Transverse colon (tissue), 4 donors: ENCODE measurements around the gene SIL1.

ENCODE experiments used
- EP300 ChIP-seq: sonication (generic); formaldehyde crosslinking; IDR thresholded peaks from one replicate; pipeline ENCODE4 v1.6.1; 2017; ENCODE audit warnings: antibody characterized with exemption, low read depth
- POLR2AphosphoS5 ChIP-seq, 3 donors: sonication (generic); formaldehyde crosslinking; IDR thresholded peaks; one replicate each; pipeline ENCODE4 v1.6.1; 2016; ENCODE audit warnings: antibody characterized with exemption in 3 of 3
- TF ChIP-seq, protein P1 (sequence below), 5 experiments: fragments of 200-600 bp in 3 of 5; fragments of 450-650 bp in 2 of 5; sonication (generic) in 3 of 5; IDR thresholded peaks; 1 replicate in 2 of 5; 2 replicates in 3 of 5; pipeline ENCODE4 v1.5.1; 2016 to 2017; ENCODE audit warnings: antibody characterized with exemption in 5 of 5, inconsistent platforms in 3 of 5, mild to moderate bottlenecking in 2 of 5, moderate library complexity in 1 of 5

GRCh38 chr5:139065306-139065705 lies 132.9 kb downstream of the SIL1 start:
- TF ChIP-seq, protein P1, sequence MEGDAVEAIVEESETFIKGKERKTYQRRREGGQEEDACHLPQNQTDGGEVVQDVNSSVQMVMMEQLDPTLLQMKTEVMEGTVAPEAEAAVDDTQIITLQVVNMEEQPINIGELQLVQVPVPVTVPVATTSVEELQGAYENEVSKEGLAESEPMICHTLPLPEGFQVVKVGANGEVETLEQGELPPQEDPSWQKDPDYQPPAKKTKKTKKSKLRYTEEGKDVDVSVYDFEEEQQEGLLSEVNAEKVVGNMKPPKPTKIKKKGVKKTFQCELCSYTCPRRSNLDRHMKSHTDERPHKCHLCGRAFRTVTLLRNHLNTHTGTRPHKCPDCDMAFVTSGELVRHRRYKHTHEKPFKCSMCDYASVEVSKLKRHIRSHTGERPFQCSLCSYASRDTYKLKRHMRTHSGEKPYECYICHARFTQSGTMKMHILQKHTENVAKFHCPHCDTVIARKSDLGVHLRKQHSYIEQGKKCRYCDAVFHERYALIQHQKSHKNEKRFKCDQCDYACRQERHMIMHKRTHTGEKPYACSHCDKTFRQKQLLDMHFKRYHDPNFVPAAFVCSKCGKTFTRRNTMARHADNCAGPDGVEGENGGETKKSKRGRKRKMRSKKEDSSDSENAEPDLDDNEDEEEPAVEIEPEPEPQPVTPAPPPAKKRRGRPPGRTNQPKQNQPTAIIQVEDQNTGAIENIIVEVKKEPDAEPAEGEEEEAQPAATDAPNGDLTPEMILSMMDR (IDR thresholded peaks at IDR 0.05): no peak
- no peak for TF ChIP-seq EP300
- TF ChIP-seq POLR2AphosphoS5 (IDR thresholded peaks at IDR 0.05): no peak
